Spleen (tissue), 7 donors: ENCODE data around the gene SH2D4B.

Experiments
- CTCF ChIP-seq, 11 experiments: fragments of 200-600 bp in 7 of 11; fragments of 450-650 bp in 4 of 11; sonication (generic) in 4 of 11; IDR thresholded peaks in 8 of 11; conservative IDR thresholded peaks in 3 of 11; 1 replicate in 7 of 11; 2 replicates in 4 of 11; pipeline versions ENCODE4 v1.4.0 to v1.8.0; 2016 to 2021; ENCODE audit warnings: antibody characterized with exemption in 11 of 11, inconsistent platforms in 4 of 11, mild to moderate bottlenecking in 1 of 11
- POLR2A ChIP-seq, 3 donors: fragments of 450-650 bp; IDR thresholded peaks; one replicate each; pipeline ENCODE4 v1.5.1; 2017; ENCODE audit warnings: antibody characterized with exemption in 3 of 3, mild to moderate bottlenecking in 1 of 3
- donor health status: DM: no; HTN: no; CAD: no; lungs with moderate emphysema.
- donor health status: DM: no; HTN: no; CAD: no.
- donor health status: DM: no; HTN: no; CAD: no.

GRCh38 chr10:80582286-80582960, 44.7 kb downstream of the SH2D4B start:
- TF ChIP-seq CTCF (IDR thresholded peaks at IDR 0.05 in 8 of 11, conservative IDR thresholded peaks at IDR 0.05 in 3 of 11): no peak
- TF ChIP-seq POLR2A (IDR thresholded peaks at IDR 0.05): no peak
